SH-SY5Y (cell line): ENCODE measurements around the gene DAB1.

Experiments used
- GATA2 ChIP-seq: IDR thresholded peaks from 2 replicates; pipeline ENCODE4 v1.6.1; 2011; ENCODE audit warnings: mild to moderate bottlenecking, low read depth, low read length
- GATA3 ChIP-seq: IDR thresholded peaks from 2 replicates; pipeline ENCODE4 v1.6.1; 2011; ENCODE audit warnings: low read depth, mild to moderate bottlenecking, low read length, moderate library complexity

DNA sequence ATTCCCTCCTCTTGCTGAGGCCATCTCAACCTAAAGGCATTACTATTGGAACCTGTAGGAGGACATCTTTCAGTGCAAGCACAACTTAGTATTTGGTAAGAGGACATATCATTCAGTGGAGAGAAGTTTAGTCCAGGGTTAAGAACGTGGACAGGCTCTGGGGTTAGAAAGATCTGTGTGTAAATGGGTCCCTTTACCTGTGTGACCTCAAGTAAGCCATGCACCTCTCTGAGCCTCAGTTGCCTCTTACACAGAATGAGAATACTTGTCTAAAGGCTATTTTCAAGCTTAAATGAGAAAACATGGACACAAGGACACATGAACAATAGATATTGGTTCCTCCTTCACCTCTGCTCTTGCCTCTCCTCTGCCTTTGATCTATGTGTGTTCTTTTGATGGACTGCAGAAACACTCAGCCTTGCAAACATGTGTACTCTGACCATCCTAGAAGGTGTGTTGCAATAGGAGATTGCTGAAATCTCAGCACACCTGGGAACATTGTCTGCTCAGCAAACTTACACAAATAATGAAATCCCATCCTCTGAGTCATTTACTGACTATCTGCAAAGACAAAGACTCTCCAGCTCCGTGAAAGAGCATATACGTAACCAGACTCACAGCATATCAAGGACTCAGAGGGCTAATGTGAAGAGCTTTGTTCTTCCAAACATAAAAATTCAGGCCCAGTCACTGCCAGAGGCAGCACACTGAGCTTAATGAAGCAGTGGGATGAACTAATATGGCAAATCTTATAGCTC lies 143.8 kb downstream of the DAB1 start:
- TF ChIP-seq GATA2: no peak
- TF ChIP-seq GATA3: no peak
